ENCODE results near the gene LIF.
"Not testable (repeated sequence)": the region's sequence is repeated elsewhere in the genome, so short reads cannot be mapped to it uniquely, and the experiment has no call there.

Gene LIF

GRCh38 chr22:30202531-30203006, 44.0 kb downstream of the LIF start:
- ChIA-PET CTCF (interaction anchor here (0.7 kb wide), 1 partner anchor 54 kb away, joined by 3 read pairs; no protein-coding TSS in a partner anchor), POLR2A (no interaction called here)
- DNase-seq (ENCODE audit: extremely low spot score): no peak
- no peak for TF ChIP-seq FOXK2 (IDR thresholded peaks at IDR 0.05)
- TF ChIP-seq BHLHE40 (IDR thresholded peaks at IDR 0.05; ENCODE audit: borderline replicate concordance): no peak
- no peak for TF ChIP-seq FOXM1 (IDR thresholded peaks at IDR 0.05; ENCODE audit: borderline replicate concordance)
- TF ChIP-seq PKNOX1 (IDR thresholded peaks at IDR 0.05): no peak
- TF ChIP-seq TARDBP (IDR thresholded peaks at IDR 0.05): no peak
- no peak for TF ChIP-seq SP1 (IDR thresholded peaks at IDR 0.05)
- no peak for TF ChIP-seq L3MBTL2 (conservative IDR thresholded peaks at IDR 0.05)
- no peak for TF ChIP-seq HDGF (IDR thresholded peaks at IDR 0.05; ENCODE audit: borderline replicate concordance)
- TF ChIP-seq ELF4 (IDR thresholded peaks at IDR 0.05): no peak
- no peak for TF ChIP-seq NFRKB (IDR thresholded peaks at IDR 0.05)
- TF ChIP-seq CTBP1 (IDR thresholded peaks at IDR 0.05; ENCODE audit: borderline replicate concordance): no peak
- no peak for TF ChIP-seq SUZ12 (IDR thresholded peaks at IDR 0.05)
- no peak for TF ChIP-seq FOXA1 (IDR thresholded peaks at IDR 0.05)
- no peak for TF ChIP-seq ZNF384 (IDR thresholded peaks at IDR 0.05)
- no peak for TF ChIP-seq LEF1 (IDR thresholded peaks at IDR 0.05; ENCODE audit: borderline replicate concordance)
- no peak for TF ChIP-seq ARNT (IDR thresholded peaks at IDR 0.05)

GRCh38 chr22:30201945-30202344, 44.6 kb downstream of the LIF start:
- ChIA-PET CTCF (no interaction called here), POLR2A (no interaction called here)
- DNase-seq (ENCODE audit: extremely low spot score): no peak
- no peak for TF ChIP-seq ZNF384 (IDR thresholded peaks at IDR 0.05)
- no peak for TF ChIP-seq FOXA1 (IDR thresholded peaks at IDR 0.05)
- TF ChIP-seq PKNOX1 (IDR thresholded peaks at IDR 0.05): no peak
- no peak for TF ChIP-seq FOXM1 (IDR thresholded peaks at IDR 0.05; ENCODE audit: borderline replicate concordance)
- no peak for TF ChIP-seq FOXK2 (IDR thresholded peaks at IDR 0.05)

- DNase-seq (ENCODE audit: extremely low spot score); POLR2A ChIA-PET; CTCF ChIA-PET: not testable (repeated sequence)
Measured at GRCh38 chr22:30200905-30201304, 45.7 kb downstream of the LIF start.

GRCh38 chr22:30198921-30199320, 47.6 kb downstream of the LIF start:
- ChIA-PET CTCF (no interaction called here), POLR2A (no interaction called here)
- TF ChIP-seq L3MBTL2 (conservative IDR thresholded peaks at IDR 0.05) (no peak), ELF4 (IDR thresholded peaks at IDR 0.05) (no peak), FOXM1 (IDR thresholded peaks at IDR 0.05; ENCODE audit: borderline replicate concordance) (no peak), LEF1 (IDR thresholded peaks at IDR 0.05; ENCODE audit: borderline replicate concordance) (no peak), BHLHE40 (IDR thresholded peaks at IDR 0.05; ENCODE audit: borderline replicate concordance) (no peak), SP1 (IDR thresholded peaks at IDR 0.05) (no peak), CTBP1 (IDR thresholded peaks at IDR 0.05; ENCODE audit: borderline replicate concordance) (no peak), PKNOX1 (IDR thresholded peaks at IDR 0.05) (no peak), HDGF (IDR thresholded peaks at IDR 0.05; ENCODE audit: borderline replicate concordance) (no peak), FOXA1 (IDR thresholded peaks at IDR 0.05) (no peak), TARDBP (IDR thresholded peaks at IDR 0.05) (no peak), ZNF384 (IDR thresholded peaks at IDR 0.05) (no peak), FOXK2 (IDR thresholded peaks at IDR 0.05) (no peak), NFRKB (IDR thresholded peaks at IDR 0.05) (no peak), ARNT (IDR thresholded peaks at IDR 0.05) (no peak), SUZ12 (IDR thresholded peaks at IDR 0.05) (no peak)
- no peak for DNase-seq (ENCODE audit: extremely low spot score)

- DNase-seq (ENCODE audit: extremely low spot score): no peak
- ChIA-PET CTCF (no interaction called here), POLR2A (no interaction called here)
- TF ChIP-seq ARNT (IDR thresholded peaks at IDR 0.05): no peak
- TF ChIP-seq CTBP1 (IDR thresholded peaks at IDR 0.05; ENCODE audit: borderline replicate concordance): no peak
- no peak for TF ChIP-seq L3MBTL2 (conservative IDR thresholded peaks at IDR 0.05)
- TF ChIP-seq NFRKB (IDR thresholded peaks at IDR 0.05): no peak
- no peak for TF ChIP-seq LEF1 (IDR thresholded peaks at IDR 0.05; ENCODE audit: borderline replicate concordance)
- TF ChIP-seq PKNOX1 (IDR thresholded peaks at IDR 0.05): no peak
- TF ChIP-seq TARDBP (IDR thresholded peaks at IDR 0.05): no peak
- TF ChIP-seq BHLHE40 (IDR thresholded peaks at IDR 0.05; ENCODE audit: borderline replicate concordance): no peak
- TF ChIP-seq FOXM1 (IDR thresholded peaks at IDR 0.05; ENCODE audit: borderline replicate concordance): no peak
- no peak for TF ChIP-seq SUZ12 (IDR thresholded peaks at IDR 0.05)
- no peak for TF ChIP-seq ZNF384 (IDR thresholded peaks at IDR 0.05)
- no peak for TF ChIP-seq FOXA1 (IDR thresholded peaks at IDR 0.05)
- no peak for TF ChIP-seq FOXK2 (IDR thresholded peaks at IDR 0.05)
- TF ChIP-seq ELF4 (IDR thresholded peaks at IDR 0.05): no peak
- no peak for TF ChIP-seq SP1 (IDR thresholded peaks at IDR 0.05)
- no peak for TF ChIP-seq HDGF (IDR thresholded peaks at IDR 0.05; ENCODE audit: borderline replicate concordance)
Measured at GRCh38 chr22:30198152-30198825, 48.3 kb downstream of the LIF start.

GRCh38 chr22:30197389-30197788, 49.2 kb downstream of the LIF start:
- CTCF ChIA-PET: no interaction called here
- no peak for TF ChIP-seq HDGF (IDR thresholded peaks at IDR 0.05; ENCODE audit: borderline replicate concordance)
- no peak for TF ChIP-seq TARDBP (IDR thresholded peaks at IDR 0.05)
- no peak for TF ChIP-seq ELF4 (IDR thresholded peaks at IDR 0.05)
- TF ChIP-seq PKNOX1 (IDR thresholded peaks at IDR 0.05): no peak
- no peak for TF ChIP-seq ZNF384 (IDR thresholded peaks at IDR 0.05)
- TF ChIP-seq L3MBTL2 (conservative IDR thresholded peaks at IDR 0.05): no peak
- no peak for TF ChIP-seq CTBP1 (IDR thresholded peaks at IDR 0.05; ENCODE audit: borderline replicate concordance)
- TF ChIP-seq BHLHE40 (IDR thresholded peaks at IDR 0.05; ENCODE audit: borderline replicate concordance): no peak
- no peak for TF ChIP-seq FOXA1 (IDR thresholded peaks at IDR 0.05)
- TF ChIP-seq NFRKB (IDR thresholded peaks at IDR 0.05): no peak
- TF ChIP-seq LEF1 (IDR thresholded peaks at IDR 0.05; ENCODE audit: borderline replicate concordance): no peak
- no peak for TF ChIP-seq SP1 (IDR thresholded peaks at IDR 0.05)
- no peak for TF ChIP-seq SUZ12 (IDR thresholded peaks at IDR 0.05)
- TF ChIP-seq FOXK2 (IDR thresholded peaks at IDR 0.05): no peak
- no peak for TF ChIP-seq FOXM1 (IDR thresholded peaks at IDR 0.05; ENCODE audit: borderline replicate concordance)
- TF ChIP-seq ARNT (IDR thresholded peaks at IDR 0.05): no peak
- no peak for DNase-seq (ENCODE audit: extremely low spot score)
- POLR2A ChIA-PET: interaction anchor here (0.7 to 1.7 kb wide), 2 partner anchors 15 to 1378 kb away, joined by 3 to 8 read pairs; no protein-coding TSS in a partner anchor

All from HEK293T (cell line).